Loucy (cell line): ENCODE data around the gene ADAMTS2.

Experiments used
- H2AFZ ChIP-seq: fragments of 200-600 bp; sonication (generic); 2 replicates; pipeline ENCODE4 v1.6.0; 2016; ENCODE audit warnings: antibody characterized with exemption, mild to moderate bottlenecking, low read length, moderate library complexity
- H3F3A ChIP-seq: fragments of 200-600 bp; 2 replicates; pipeline ENCODE4 v1.6.0; 2016; ENCODE audit warnings: antibody characterized with exemption, low read depth, mild to moderate bottlenecking
- H3K27me3 ChIP-seq: fragments of 200-600 bp; sonication (generic); 2 replicates; pipeline ENCODE4 v1.6.1; 2014; ENCODE audit warnings: low read length, mild to moderate bottlenecking; ENCODE audit not compliant: insufficient read depth, poor library complexity, severe bottlenecking
- H3K36me3 ChIP-seq: fragments of 200-600 bp; sonication (generic); 2 replicates; pipeline ENCODE4 v1.6.1; 2016; ENCODE audit warnings: low read length; ENCODE audit not compliant: insufficient read depth
- H3K4me1 ChIP-seq: fragments of 200-600 bp; sonication (generic); 2 replicates; pipeline ENCODE4 v1.5.1; 2014; ENCODE audit warnings: low read length, mild to moderate bottlenecking; ENCODE audit not compliant: insufficient read depth, poor library complexity, severe bottlenecking
- H3K4me2 ChIP-seq: fragments of 200-600 bp; sonication (generic); 2 replicates; pipeline ENCODE4 v1.6.0; 2014; ENCODE audit warnings: antibody characterized with exemption, low read length, low read depth, mild to moderate bottlenecking; ENCODE audit not compliant: poor library complexity, severe bottlenecking
- H3K4me3 ChIP-seq: fragments of 200-600 bp; sonication (generic); 2 replicates; pipeline ENCODE4 v1.5.1; 2014; ENCODE audit warnings: low read length, mild to moderate bottlenecking, mixed read lengths; ENCODE audit not compliant: poor library complexity, severe bottlenecking
- H3K79me2 ChIP-seq: fragments of 200-600 bp; sonication (generic); 2 replicates; pipeline ENCODE4 v1.6.1; 2014; ENCODE audit warnings: low read length; ENCODE audit not compliant: insufficient read depth
- H3K9ac ChIP-seq: fragments of 200-600 bp; sonication (generic); 2 replicates; pipeline ENCODE4 v1.6.0; 2014; ENCODE audit warnings: mild to moderate bottlenecking, low read depth, low read length, moderate library complexity; ENCODE audit not compliant: poor library complexity, severe bottlenecking
- H3K9me2 ChIP-seq: fragments of 200-600 bp; sonication (generic); replicated peaks from 2 replicates; pipeline ENCODE4 v1.6.1; 2016; ENCODE audit warnings: low read depth, low read length, mixed read lengths
- H3K9me3 ChIP-seq: fragments of 200-600 bp; sonication (generic); 2 replicates; pipeline ENCODE4 v1.6.1; 2014; ENCODE audit warnings: mild to moderate bottlenecking, antibody characterized with exemption, low read length, low read depth; ENCODE audit not compliant: insufficient read depth
- H4K20me1 ChIP-seq: fragments of 200-600 bp; sonication (generic); 2 replicates; pipeline ENCODE4 v1.6.0; 2014; ENCODE audit warnings: antibody characterized with exemption, low read length, mild to moderate bottlenecking; ENCODE audit not compliant: insufficient read depth, poor library complexity, severe bottlenecking
- EZH2phosphoT487 ChIP-seq: fragments of 200-600 bp; IDR thresholded peaks from 2 replicates; pipeline ENCODE4 v1.6.1; 2018; ENCODE audit warnings: antibody characterized with exemption, mild to moderate bottlenecking, moderate library complexity, borderline replicate concordance
- TF ChIP-seq, protein P1 (sequence below): fragments of 200-600 bp; sonication (generic); conservative IDR thresholded peaks from 2 replicates; pipeline ENCODE4 v1.5.1; 2014; ENCODE audit warnings: mild to moderate bottlenecking, antibody characterized with exemption, low read length

ADAMTS2 gene

DNA sequence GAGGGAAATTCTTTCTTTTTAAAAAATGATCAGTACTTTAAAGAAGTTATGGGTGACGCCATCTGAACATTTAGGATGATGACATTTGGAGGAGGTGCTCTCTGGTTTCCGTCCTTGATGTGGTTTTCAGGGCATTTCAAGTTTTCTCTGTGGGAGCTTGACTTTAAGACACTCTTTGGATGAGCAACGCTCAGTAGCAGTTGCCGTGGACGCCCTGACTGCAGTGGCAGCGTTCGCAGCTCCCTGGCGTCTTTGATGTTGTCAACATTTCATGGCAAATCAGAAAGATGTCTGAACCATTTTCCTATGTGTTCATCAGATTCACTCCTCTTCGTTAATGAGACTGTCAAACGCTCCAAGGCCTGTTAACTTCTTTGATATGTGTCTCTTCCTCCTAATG lies 199.0 kb downstream of the ADAMTS2 start:
- TF ChIP-seq, protein P1, sequence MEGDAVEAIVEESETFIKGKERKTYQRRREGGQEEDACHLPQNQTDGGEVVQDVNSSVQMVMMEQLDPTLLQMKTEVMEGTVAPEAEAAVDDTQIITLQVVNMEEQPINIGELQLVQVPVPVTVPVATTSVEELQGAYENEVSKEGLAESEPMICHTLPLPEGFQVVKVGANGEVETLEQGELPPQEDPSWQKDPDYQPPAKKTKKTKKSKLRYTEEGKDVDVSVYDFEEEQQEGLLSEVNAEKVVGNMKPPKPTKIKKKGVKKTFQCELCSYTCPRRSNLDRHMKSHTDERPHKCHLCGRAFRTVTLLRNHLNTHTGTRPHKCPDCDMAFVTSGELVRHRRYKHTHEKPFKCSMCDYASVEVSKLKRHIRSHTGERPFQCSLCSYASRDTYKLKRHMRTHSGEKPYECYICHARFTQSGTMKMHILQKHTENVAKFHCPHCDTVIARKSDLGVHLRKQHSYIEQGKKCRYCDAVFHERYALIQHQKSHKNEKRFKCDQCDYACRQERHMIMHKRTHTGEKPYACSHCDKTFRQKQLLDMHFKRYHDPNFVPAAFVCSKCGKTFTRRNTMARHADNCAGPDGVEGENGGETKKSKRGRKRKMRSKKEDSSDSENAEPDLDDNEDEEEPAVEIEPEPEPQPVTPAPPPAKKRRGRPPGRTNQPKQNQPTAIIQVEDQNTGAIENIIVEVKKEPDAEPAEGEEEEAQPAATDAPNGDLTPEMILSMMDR, result no peak
- no peak for TF ChIP-seq EZH2phosphoT487
- no peaks in the 10 kb centered on the region for H3K79me2 ChIP-seq
- H3K27me3 ChIP-seq, result no peaks in the 10 kb centered on the region
- H2AFZ ChIP-seq, result no peak overlapping the region
- no peak overlapping the region for H3K4me2 ChIP-seq
- no peak overlapping the region for H3K4me3 ChIP-seq
- no peaks in the 10 kb centered on the region for H3F3A ChIP-seq
- H3K4me1 ChIP-seq, result no peaks in the 10 kb centered on the region
- H3K9me2 ChIP-seq, result no peaks in the 10 kb centered on the region
- no peak overlapping the region for H3K9ac ChIP-seq
- H3K36me3 ChIP-seq, result no peaks in the 10 kb centered on the region
- no peaks in the 10 kb centered on the region for H4K20me1 ChIP-seq
- H3K9me3 ChIP-seq, result no peaks in the 10 kb centered on the region

DNA sequence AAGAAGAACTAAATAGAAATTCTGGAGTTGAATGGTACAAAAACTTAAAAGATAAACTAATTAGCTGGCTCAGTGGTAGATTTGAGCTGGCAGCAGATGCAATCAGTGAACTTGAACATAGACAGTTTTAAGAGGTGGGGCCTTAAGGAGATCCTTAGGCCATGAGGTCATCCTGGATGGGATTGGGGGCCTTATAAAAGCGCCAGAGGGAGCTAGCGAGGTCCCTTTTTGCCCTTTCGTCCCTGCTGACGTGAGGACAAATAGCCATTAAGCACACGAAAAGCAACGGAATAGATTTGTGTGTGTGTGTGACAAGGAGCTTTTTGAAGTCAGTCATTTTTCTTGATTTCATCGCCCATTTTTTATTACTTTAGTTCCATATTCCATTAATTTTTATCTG lies 201.8 kb downstream of the ADAMTS2 start:
- H3K4me2 ChIP-seq, result no peak overlapping the region
- H3K4me1 ChIP-seq, result no peaks in the 10 kb centered on the region
- H3K4me3 ChIP-seq, result no peak overlapping the region
- H2AFZ ChIP-seq, result no peak overlapping the region
- no peaks in the 10 kb centered on the region for H3K9me3 ChIP-seq
- H3K36me3 ChIP-seq, result no peaks in the 10 kb centered on the region
- no peaks in the 10 kb centered on the region for H4K20me1 ChIP-seq
- no peaks in the 10 kb centered on the region for H3K9me2 ChIP-seq
- H3K79me2 ChIP-seq, result no peaks in the 10 kb centered on the region
- H3K9ac ChIP-seq, result no peak overlapping the region
- H3F3A ChIP-seq, result no peaks in the 10 kb centered on the region
- no peaks in the 10 kb centered on the region for H3K27me3 ChIP-seq
- TF ChIP-seq, protein P1, result no peak
- no peak for TF ChIP-seq EZH2phosphoT487

DNA sequence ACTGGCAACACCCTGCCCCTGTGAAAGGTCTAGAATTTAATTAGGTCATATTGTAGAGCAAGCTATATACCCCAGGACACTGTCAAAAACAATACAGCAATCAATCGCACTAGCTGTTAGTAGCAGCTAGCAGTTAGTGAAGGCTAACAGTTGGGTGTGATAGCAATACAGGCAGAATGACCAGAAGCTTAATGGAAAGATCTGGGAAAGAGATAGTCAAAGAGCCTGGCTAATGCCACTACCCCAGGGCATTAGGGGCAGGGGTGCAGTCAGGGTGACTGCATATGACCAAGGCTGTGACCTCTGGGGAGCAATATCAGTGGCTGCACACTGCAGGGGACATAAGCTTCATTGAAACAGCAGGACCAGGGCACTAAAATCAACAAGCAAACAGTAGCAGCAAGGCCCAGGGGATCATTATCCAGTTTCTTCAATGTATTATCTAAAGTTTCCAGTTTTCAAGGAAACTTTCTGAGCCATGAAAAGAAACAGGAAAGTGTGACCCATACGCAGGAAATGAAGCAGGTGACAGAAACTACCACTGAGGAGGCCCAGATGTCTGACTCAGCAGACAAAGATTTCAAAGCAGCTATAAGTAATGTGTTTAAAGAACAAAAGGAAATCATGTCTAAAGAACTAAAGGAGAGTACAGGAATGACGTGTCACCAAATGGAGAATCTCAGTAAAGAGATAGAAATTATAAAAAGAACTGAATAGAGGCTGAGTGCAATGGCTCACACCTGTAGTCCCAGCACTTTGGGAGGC lies 202.6 kb downstream of the ADAMTS2 start:
- Histone ChIP-seq H3K4me3 (no peak overlapping the region), H3K4me2 (no peak overlapping the region), H3K79me2 (no peaks in the 10 kb centered on the region), H3K9ac (no peak overlapping the region), H2AFZ (no peak overlapping the region), H3K9me2 (no peaks in the 10 kb centered on the region), H3K9me3 (no peaks in the 10 kb centered on the region), H3K4me1 (no peaks in the 10 kb centered on the region), H3F3A (no peaks in the 10 kb centered on the region), H3K36me3 (no peaks in the 10 kb centered on the region), H4K20me1 (no peaks in the 10 kb centered on the region), H3K27me3 (no peaks in the 10 kb centered on the region)
- TF ChIP-seq EZH2phosphoT487, result no peak
- TF ChIP-seq, protein P1, result no peak
